Osteocyte (in vitro differentiated cells): Measurements from ENCODE around the gene KRTAP4-9. TPM values are rescaled to one million over a fixed set of nuclear protein-coding genes. Genes with fewer than 3 reads are reported as not detected.
A peak's percentile ranks its signal among the peaks of the same experiment; 100 is the strongest.
"Not testable (repeated sequence)": the region's sequence is repeated elsewhere in the genome, so short reads cannot be mapped to it uniquely, and the experiment has no call there.

Experiments
- DNase-seq: peaks from one replicate; pipeline ENCODE4 v3.0.0; 2021; ENCODE audit warnings: mixed read lengths; ENCODE audit not compliant: unreplicated experiment; ENCODE audit errors: extremely low spot score
- H3K27ac Mint-ChIP-seq: one replicate; pipeline ENCODE4 v1.8.0; 2021; ENCODE audit warnings: mild to moderate bottlenecking, mixed read lengths; ENCODE audit not compliant: unreplicated experiment
- H3K27me3 Mint-ChIP-seq: one replicate; pipeline ENCODE4 v1.8.0; 2021; ENCODE audit warnings: mixed read lengths; ENCODE audit not compliant: unreplicated experiment
- H3K36me3 Mint-ChIP-seq: one replicate; pipeline ENCODE4 v1.8.0; 2021; ENCODE audit warnings: mixed read lengths; ENCODE audit not compliant: unreplicated experiment
- H3K4me1 Mint-ChIP-seq: one replicate; pipeline ENCODE4 v1.8.0; 2021; ENCODE audit warnings: mixed read lengths; ENCODE audit not compliant: unreplicated experiment
- H3K4me3 Mint-ChIP-seq: one replicate; pipeline ENCODE4 v1.8.0; 2021; ENCODE audit warnings: mild to moderate bottlenecking, moderate library complexity, mixed read lengths; ENCODE audit not compliant: unreplicated experiment
- H3K9me3 Mint-ChIP-seq: one replicate; pipeline ENCODE4 v1.8.0; 2021; ENCODE audit warnings: mixed read lengths; ENCODE audit not compliant: unreplicated experiment
- CTCF ChIP-seq: fragments of 200-600 bp; sonication (generic); IDR thresholded peaks from 2 replicates; pipeline ENCODE4 v1.5.0; 2021; ENCODE audit warnings: antibody characterized with exemption, mild to moderate bottlenecking, moderate library complexity
- total RNA-seq: library from RNA; stranded (reverse); gene quantifications from 2 replicates; pipeline ENCODE4 v1.2.1, GENCODE V29; 2021

The KRTAP4-9 gene
- total RNA-seq, 1 donor from 2014 or later: not detected

GRCh38 chr17:41069031-41069430 is 36.2 kb upstream of the KRTAP4-9 start:
- Mint-ChIP-seq H3K4me1 (peaks cover 8% of the 10 kb centered on the region), H3K9me3 (no peaks in the 10 kb centered on the region), H3K36me3 (no peaks in the 10 kb centered on the region), H3K27me3 (no peaks in the 10 kb centered on the region), H3K4me3 (no peak overlapping the region), H3K27ac (no peak overlapping the region)
- TF ChIP-seq CTCF: no peak
- no peak for DNase-seq

GRCh38 chr17:41071606-41072360 is 33.4 kb upstream of the KRTAP4-9 start:
- Mint-ChIP-seq H3K27ac (no peak overlapping the region), H3K4me3 (no peak overlapping the region), H3K9me3 (no peaks in the 10 kb centered on the region), H3K27me3 (no peaks in the 10 kb centered on the region), H3K36me3 (no peaks in the 10 kb centered on the region), H3K4me1 (peaks cover 5% of the 10 kb centered on the region)
- DNase-seq: no peak
- no peak for TF ChIP-seq CTCF

GRCh38 chr17:41073676-41074075 is 31.5 kb upstream of the KRTAP4-9 start:
- no peak for TF ChIP-seq CTCF
- no peak overlapping the region for H3K4me3 Mint-ChIP-seq
- H3K27ac Mint-ChIP-seq: no peak overlapping the region
- DNase-seq: no peak
- no peaks in the 10 kb centered on the region for H3K36me3 Mint-ChIP-seq
- H3K27me3 Mint-ChIP-seq: no peaks in the 10 kb centered on the region
- H3K4me1 Mint-ChIP-seq: no peaks in the 10 kb centered on the region
- peaks cover 3% of the 10 kb centered on the region for H3K9me3 Mint-ChIP-seq

DNA sequence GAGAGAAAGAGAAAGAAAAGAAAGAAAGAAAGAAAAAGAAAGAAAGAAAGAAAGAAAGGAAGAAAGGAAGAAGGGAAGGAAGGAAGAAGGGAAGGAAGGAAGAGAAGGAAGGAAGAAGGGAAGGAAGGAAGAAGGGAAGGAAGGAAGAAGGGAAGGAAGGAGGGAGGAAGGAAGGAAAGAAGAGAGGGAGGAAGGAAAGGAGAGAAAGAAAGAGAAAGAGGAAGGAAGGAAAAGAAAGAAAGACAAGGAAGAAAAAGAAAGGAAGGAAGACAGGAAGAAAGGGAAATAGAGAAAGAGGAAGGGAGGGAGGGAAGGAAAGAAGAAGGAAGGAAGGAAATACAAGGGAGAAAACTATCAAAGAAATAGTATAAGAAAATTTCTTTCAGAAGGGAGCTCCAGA is 28.4 kb upstream of the KRTAP4-9 start:
- Mint-ChIP-seq H3K27me3 (no peaks in the 10 kb centered on the region), H3K4me1 (no peaks in the 10 kb centered on the region), H3K27ac (no peak overlapping the region), H3K4me3 (no peak overlapping the region), H3K36me3 (no peaks in the 10 kb centered on the region), H3K9me3 (peaks cover 3% of the 10 kb centered on the region)
- no peak for TF ChIP-seq CTCF
- no peak for DNase-seq

- peaks cover 23% of the 10 kb centered on the region for H3K4me1 Mint-ChIP-seq
- no peak for TF ChIP-seq CTCF
- H3K27me3 Mint-ChIP-seq: no peaks in the 10 kb centered on the region
- H3K4me3 Mint-ChIP-seq: no peak overlapping the region
- peak overlapping the region; percentile 53 for H3K27ac Mint-ChIP-seq
- no peaks in the 10 kb centered on the region for H3K9me3 Mint-ChIP-seq
- no peaks in the 10 kb centered on the region for H3K36me3 Mint-ChIP-seq
- DNase-seq: no peak
Observed at GRCh38 chr17:41082626-41083025, 22.6 kb upstream of the KRTAP4-9 start.

GRCh38 chr17:41083427-41083826 is 21.8 kb upstream of the KRTAP4-9 start:
- not testable (repeated sequence) for DNase-seq, H3K36me3 Mint-ChIP-seq, H3K27me3 Mint-ChIP-seq, H3K4me3 Mint-ChIP-seq, H3K9me3 Mint-ChIP-seq, H3K27ac Mint-ChIP-seq
- H3K4me1 Mint-ChIP-seq: peaks cover 23% of the 10 kb centered on the region

GRCh38 chr17:41084100-41084856 is 20.9 kb upstream of the KRTAP4-9 start, which contains the start of gene KRTAP4-7:
KRTAP4-7 (plus strand) TSS chr17:41084150; CDS start chr17:41084207, 57 bp downstream.
- not testable (repeated sequence) for DNase-seq, H3K36me3 Mint-ChIP-seq, H3K27me3 Mint-ChIP-seq, H3K4me3 Mint-ChIP-seq, H3K9me3 Mint-ChIP-seq
- H3K27ac Mint-ChIP-seq: peak within 1 kb of the TSS; percentile 53
- peaks cover 23% of the 10 kb centered on the region for H3K4me1 Mint-ChIP-seq
